NCI-H1048 (cell line): ENCODE measurements around the gene SNAI3.

ENCODE experiments used
- DNase-seq: peaks from one replicate; lab custom pipeline; 2025; lab: John Stamatoyannopoulos, UW

Gene SNAI3

DNA sequence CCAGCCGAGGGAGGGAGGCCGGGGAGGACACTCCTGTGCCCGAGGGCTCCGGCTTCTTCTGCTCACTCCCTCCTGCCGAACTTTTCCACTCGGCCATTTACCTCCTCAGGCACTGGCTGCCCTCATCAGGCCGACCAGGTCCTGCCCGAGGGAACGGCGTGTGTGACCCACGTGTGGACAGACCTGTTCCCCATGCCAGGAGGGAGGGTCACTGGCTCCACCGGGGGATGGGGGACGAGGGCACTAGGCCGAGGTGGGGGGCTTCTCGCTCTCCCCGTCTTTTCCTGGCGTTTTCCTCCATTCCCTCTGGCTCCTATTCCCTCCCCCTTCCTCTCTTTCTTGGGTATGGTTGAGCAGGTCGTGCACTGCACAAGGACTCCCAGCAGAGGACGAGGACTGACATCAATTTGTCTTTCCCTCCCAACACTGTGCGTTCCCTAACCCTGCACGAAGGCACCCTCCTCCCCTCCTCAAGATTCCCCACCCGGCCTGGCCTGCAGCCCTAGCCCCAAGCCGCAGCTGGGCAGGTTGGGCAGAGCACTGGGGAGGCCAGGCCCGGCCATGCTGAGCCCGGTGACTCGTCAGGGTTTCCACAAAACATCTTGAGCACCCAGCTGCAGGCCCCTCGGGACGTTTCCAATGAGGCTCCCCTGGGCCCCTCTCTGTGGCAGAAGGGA, 51.2 kb downstream of the SNAI3 start:
- DNase-seq, result no peak

DNA sequence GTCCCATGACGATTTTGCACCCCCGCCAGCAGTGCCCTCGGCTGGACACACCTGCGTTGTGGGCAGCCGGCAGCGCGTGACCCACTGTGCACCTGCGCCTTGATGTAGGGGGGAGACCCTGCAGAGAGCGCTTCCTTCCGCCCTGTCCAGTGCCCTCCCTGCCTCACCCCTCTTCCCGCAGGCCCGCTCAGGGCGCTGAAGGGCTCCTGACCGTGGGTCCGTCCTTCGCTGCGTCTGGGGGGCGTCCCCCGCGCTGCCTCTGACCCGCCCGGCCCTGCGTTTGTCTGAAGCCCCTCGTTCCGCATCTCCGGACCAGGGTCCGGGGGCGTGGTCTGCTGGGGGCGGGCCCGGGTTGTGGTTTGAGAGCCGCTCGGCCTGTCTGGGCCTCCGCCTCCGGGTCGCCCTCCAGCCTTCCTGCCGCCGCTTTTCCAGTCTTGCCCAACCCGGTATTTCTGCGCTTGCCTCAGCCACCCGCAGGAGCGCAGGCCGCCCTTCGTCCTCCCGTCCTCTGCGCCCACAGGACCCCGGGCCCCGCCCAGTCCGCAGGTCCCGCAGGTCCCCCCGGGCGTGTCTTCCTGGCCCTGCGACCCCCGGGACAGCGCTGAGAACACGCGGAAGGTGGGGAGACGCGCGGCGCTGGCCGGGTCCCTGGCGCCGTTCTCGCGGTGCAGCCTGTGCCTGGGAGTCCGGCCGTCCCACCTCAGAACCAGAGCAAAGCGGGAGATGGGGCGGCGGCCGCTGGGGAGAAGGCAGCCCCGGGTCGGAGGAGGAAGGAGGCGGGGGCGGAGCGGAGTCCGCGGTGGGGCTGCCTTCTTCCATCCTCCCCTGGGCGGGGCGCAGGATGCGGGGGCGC, 51.9 kb downstream of the SNAI3 start:
- no peak for DNase-seq

DNA sequence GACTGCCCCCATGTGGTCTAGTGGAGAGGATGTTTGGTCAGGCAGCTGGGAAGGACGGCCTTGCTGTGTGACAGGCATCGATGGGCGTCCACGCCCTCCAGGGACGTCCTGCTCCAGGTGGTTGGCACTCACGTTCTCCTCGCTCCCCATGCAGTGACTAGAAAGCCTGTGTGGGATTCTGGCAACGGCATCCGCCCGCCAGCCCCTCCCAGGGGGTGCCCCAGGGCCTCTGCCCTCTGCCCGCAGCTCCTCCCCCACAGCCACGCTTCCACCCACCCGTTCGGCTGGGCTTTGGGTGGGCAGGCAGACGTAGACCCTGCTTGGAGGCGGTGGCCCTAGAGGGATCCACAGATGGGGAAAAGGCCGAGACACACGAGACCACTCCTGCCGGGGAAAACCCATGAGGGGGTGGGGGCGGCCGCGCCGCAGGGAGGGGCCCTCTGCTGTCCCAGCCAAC, 52.6 kb downstream of the SNAI3 start:
- no peak for DNase-seq

DNA sequence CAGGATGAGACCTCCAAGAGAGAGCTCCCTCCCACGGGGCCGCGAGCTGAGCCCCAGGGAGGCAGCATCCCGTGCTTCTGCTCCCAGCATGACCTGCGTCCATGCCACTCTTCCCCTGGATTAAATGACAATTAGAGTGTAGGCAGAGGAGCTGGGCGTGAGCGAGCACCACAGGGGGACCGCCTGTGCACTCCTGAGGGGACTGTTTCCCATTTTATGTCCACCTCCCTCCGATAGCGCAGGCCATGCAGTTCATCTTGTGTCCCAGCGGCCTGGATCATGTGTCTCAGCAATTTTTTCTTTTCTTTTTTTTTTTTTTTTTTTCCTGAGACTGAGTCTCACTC, 53.7 kb downstream of the SNAI3 start:
- DNase-seq, result no peak

DNA sequence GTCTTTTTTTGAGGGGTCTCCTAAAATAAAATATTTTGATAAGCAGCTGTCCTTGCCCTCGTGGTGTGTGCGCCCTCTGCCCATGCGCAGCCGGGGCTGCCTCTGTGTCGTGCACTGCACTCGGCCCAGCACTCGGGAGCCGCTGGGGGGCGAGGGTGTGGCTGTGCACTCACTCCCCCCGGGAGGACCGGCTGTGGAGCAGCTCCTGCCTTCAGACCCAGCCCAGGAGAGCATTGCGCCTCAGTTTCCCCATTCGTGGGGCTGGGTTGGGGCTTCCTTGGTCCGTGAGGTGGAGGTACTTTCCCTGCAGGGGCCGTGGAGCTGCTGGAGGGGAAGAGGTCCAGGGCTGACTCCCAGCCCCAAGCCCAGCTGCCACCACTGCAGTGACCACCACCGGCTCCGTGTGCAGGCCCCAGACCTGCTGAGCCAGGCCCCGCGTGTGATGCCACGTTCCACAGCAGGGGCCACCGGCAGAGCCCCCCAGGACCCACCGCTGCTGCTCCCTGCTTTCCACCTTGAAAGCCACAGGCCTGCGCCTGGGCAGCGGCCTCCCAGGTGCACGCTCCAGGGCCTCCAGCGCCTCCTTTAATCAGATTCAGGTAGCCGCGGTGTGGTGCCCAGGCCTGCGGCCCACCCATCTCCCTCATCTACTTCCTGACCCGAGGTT, 54.3 kb downstream of the SNAI3 start:
- DNase-seq, result no peak

DNA sequence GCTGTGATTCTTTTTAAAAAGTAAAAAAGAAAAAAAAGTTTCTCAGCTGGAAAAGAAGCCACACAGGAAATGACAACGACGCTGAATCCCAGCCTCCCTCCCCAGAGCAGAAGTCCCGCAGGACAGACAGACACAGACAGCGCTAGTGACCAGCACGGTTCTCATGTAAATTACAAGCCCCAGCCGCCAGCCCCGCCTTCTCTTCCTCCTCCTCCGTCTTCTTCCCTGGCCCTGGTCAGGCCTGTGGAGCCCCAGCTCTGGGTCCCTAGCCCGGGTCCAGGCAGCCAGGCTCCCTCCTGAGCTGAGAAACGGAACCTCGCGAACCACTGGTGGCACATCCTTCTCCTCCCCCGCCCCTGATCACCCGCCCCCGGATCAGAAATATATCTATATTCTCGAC, 54.9 kb downstream of the SNAI3 start:
- DNase-seq, result no peak

DNA sequence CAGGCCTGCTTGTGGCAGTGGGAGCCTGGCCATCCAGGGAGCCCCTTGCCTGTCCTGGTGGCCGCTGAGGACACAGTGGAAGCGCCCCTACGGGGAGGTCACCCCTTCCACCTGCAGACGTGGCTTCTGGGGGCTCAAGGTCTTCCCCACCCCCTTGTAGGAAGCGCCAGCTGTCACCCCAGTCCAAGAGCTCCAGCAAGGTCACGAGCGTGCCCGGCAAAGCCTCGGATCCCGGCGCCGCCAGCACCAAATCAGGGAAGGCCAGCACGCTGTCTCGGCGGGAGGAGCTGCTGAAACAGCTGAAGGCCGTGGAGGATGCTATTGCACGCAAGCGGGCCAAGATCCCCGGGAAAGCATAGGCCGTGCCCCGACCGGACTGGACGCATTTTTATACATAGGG, 55.4 kb downstream of the SNAI3 start:
- no peak for DNase-seq

DNA sequence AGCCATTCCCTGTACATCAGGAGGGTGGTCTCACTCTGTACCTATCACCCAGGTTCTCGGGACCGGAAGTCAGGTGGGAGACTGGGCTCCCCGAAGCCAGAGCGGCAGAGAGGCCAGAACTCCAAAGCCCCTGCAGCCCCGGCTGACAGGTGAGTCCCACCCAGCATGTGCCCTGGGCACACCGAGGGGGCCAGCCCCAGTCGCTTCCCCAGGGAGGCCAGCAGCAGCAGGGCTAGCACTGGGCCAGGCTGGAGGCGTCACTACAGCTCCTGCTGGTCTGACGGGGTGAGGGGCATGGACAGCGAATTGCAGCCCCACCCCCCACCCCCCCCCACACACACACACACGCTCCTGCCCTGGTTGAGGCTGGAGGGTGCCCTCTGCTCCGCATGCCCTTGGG, 55.9 kb downstream of the SNAI3 start:
- DNase-seq, result no peak

DNA sequence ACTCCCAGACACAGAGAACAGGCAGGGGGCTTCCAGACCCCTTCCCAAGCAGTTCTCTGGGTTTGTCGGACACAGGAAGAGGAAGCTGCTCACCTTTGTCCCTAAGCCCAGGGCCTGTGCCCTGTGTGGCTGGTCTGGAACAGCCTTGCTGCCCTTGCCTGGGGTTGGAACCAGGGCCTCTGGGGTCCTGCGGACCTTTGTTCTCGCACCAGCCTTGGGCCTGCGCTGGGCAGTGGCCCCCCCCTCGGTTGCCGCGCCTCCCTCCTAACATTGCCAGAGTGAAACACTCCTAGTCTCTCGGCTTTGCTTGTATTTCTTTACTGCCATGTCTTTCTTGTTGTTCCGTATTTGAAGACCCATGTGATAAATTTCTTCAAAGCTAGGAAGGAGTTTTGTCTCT, 56.5 kb downstream of the SNAI3 start:
- no peak for DNase-seq

DNA sequence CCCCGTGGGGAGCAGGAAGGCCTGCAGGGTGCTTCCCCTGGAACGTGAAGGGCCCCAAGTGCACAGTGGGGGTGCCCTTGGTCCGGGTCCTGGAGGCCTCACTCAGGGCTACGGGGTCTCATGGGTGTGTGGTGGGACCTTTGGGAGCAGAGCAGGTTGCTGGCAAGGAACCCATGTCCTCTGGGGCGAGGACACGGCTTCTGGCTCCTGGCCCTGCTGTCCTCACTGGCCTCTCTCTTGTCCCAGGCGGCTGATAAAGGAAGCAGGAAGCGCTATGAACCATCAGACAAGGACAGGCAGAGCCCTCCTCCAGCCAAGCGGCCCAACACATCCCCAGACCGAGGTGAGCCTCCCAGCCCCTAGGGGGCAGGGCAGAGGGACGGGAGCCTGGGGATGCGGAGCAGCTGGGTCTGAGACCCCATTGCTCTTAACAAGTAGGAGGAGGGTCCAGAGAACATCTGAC, 57.8 kb downstream of the SNAI3 start:
- no peak for DNase-seq
